ENCODE measurements around the gene C10orf88. TPM values are rescaled to one million over a fixed set of nuclear protein-coding genes. Genes with fewer than 3 reads are reported as not detected.

The C10orf88 gene
- total and polyA plus RNA-seq, 2 donors: 9.9 to 12.1 TPM

GRCh38 chr10:122993797-122994336, 39.8 kb upstream of the C10orf88 start:
- WGBS: 98% methylated on average over 6 of the region's 6 CpGs
- Histone ChIP-seq H3K4me3 (ENCODE audit: low read length in 2 of 2) (no peak overlapping the region), H3K27me3 (ENCODE audit: control insufficient read depth in 2 of 2, insufficient read depth in 1 of 2, low read length in 1 of 2) (no peaks in the 10 kb centered on the region), H3K4me1 (ENCODE audit: control insufficient read depth in 2 of 2, insufficient read depth in 2 of 2, low read length in 2 of 2) (no peaks in the 10 kb centered on the region), H3K9me3 (ENCODE audit: control insufficient read depth in 2 of 2, insufficient read depth in 1 of 2, low read length in 1 of 2) (no peaks in the 10 kb centered on the region), H3K36me3 (ENCODE audit: control insufficient read depth in 2 of 2, insufficient read depth in 2 of 2, low read length in 1 of 2) (peaks cover 28 to 39% of the 10 kb centered on the region in 2 donors), H3K27ac (ENCODE audit: low read depth in 1 of 2, low read length in 1 of 2) (no peak overlapping the region)
- DNase-seq (ENCODE audit: low read depth in 6 of 9, low spot score in 9 of 9): no peak

GRCh38 chr10:122992031-122992585, 38.1 kb upstream of the C10orf88 start:
- H3K36me3 ChIP-seq (ENCODE audit: control insufficient read depth in 2 of 2, insufficient read depth in 2 of 2, low read length in 1 of 2): peaks cover 23 to 28% of the 10 kb centered on the region in 2 donors
- H3K27me3 ChIP-seq (ENCODE audit: control insufficient read depth in 2 of 2, insufficient read depth in 1 of 2, low read length in 1 of 2): no peaks in the 10 kb centered on the region
- no peak overlapping the region for H3K27ac ChIP-seq (ENCODE audit: low read depth in 1 of 2, low read length in 1 of 2)
- no peak overlapping the region for H3K4me3 ChIP-seq (ENCODE audit: low read length in 2 of 2)
- H3K9me3 ChIP-seq (ENCODE audit: control insufficient read depth in 2 of 2, insufficient read depth in 1 of 2, low read length in 1 of 2): no peaks in the 10 kb centered on the region
- DNase-seq (ENCODE audit: low read depth in 6 of 9, low spot score in 9 of 9): no peak
- 99% methylated on average over 1 of the region's 1 CpG for WGBS
- H3K4me1 ChIP-seq (ENCODE audit: control insufficient read depth in 2 of 2, insufficient read depth in 2 of 2, low read length in 2 of 2): no peaks in the 10 kb centered on the region

- 65% methylated on average over 5 of the region's 5 CpGs for WGBS
- no peaks in the 10 kb centered on the region for H3K4me1 ChIP-seq (ENCODE audit: control insufficient read depth in 2 of 2, insufficient read depth in 2 of 2, low read length in 2 of 2)
- no peak overlapping the region for H3K4me3 ChIP-seq (ENCODE audit: low read length in 2 of 2)
- H3K9me3 ChIP-seq (ENCODE audit: control insufficient read depth in 2 of 2, insufficient read depth in 1 of 2, low read length in 1 of 2): no peaks in the 10 kb centered on the region
- H3K36me3 ChIP-seq (ENCODE audit: control insufficient read depth in 2 of 2, insufficient read depth in 2 of 2, low read length in 1 of 2): peaks cover 13 to 19% of the 10 kb centered on the region in 2 donors
- H3K27ac ChIP-seq (ENCODE audit: low read depth in 1 of 2, low read length in 1 of 2): no peak overlapping the region
- no peak for DNase-seq (ENCODE audit: low read depth in 6 of 9, low spot score in 9 of 9)
- H3K27me3 ChIP-seq (ENCODE audit: control insufficient read depth in 2 of 2, insufficient read depth in 1 of 2, low read length in 1 of 2): no peaks in the 10 kb centered on the region
These were observed 36.3 kb upstream of the C10orf88 start for GRCh38 chr10:122990278-122990677.

- no peak for DNase-seq (ENCODE audit: low read depth in 6 of 9, low spot score in 9 of 9)
- Histone ChIP-seq H3K27ac (ENCODE audit: low read depth in 1 of 2, low read length in 1 of 2) (no peak overlapping the region), H3K36me3 (ENCODE audit: control insufficient read depth in 2 of 2, insufficient read depth in 2 of 2, low read length in 1 of 2) (peaks cover 0 to 4% of the 10 kb centered on the region in 2 donors), H3K27me3 (ENCODE audit: control insufficient read depth in 2 of 2, insufficient read depth in 1 of 2, low read length in 1 of 2) (no peaks in the 10 kb centered on the region), H3K9me3 (ENCODE audit: control insufficient read depth in 2 of 2, insufficient read depth in 1 of 2, low read length in 1 of 2) (no peaks in the 10 kb centered on the region), H3K4me1 (ENCODE audit: control insufficient read depth in 2 of 2, insufficient read depth in 2 of 2, low read length in 2 of 2) (no peaks in the 10 kb centered on the region), H3K4me3 (ENCODE audit: low read length in 2 of 2) (no peak overlapping the region)
- WGBS: 98% methylated on average over 2 of the region's 2 CpGs
These were observed 34.5 kb upstream of the C10orf88 start for GRCh38 chr10:122988501-122988900.

- no peaks in the 10 kb centered on the region for H3K27me3 ChIP-seq (ENCODE audit: control insufficient read depth in 2 of 2, insufficient read depth in 1 of 2, low read length in 1 of 2)
These were observed 32.3 kb upstream of the C10orf88 start for GRCh38 chr10:122986335-122986734.

GRCh38 chr10:122984708-122985107, 30.7 kb upstream of the C10orf88 start:
- 98% methylated on average over 2 of the region's 2 CpGs for WGBS
- Histone ChIP-seq H3K9me3 (ENCODE audit: control insufficient read depth in 2 of 2, insufficient read depth in 1 of 2, low read length in 1 of 2) (no peaks in the 10 kb centered on the region), H3K36me3 (ENCODE audit: control insufficient read depth in 2 of 2, insufficient read depth in 2 of 2, low read length in 1 of 2) (no peaks in the 10 kb centered on the region), H3K27me3 (ENCODE audit: control insufficient read depth in 2 of 2, insufficient read depth in 1 of 2, low read length in 1 of 2) (no peaks in the 10 kb centered on the region), H3K4me1 (ENCODE audit: control insufficient read depth in 2 of 2, insufficient read depth in 2 of 2, low read length in 2 of 2) (peaks cover 3 to 9% of the 10 kb centered on the region in 2 donors), H3K4me3 (ENCODE audit: low read length in 2 of 2) (no peak overlapping the region), H3K27ac (ENCODE audit: low read depth in 1 of 2, low read length in 1 of 2) (no peak overlapping the region)
- DNase-seq (ENCODE audit: low read depth in 6 of 9, low spot score in 9 of 9): no peak

More at GRCh38 chr10:122986335-122986734, 32.3 kb upstream of the C10orf88 start:
- H3K4me1 ChIP-seq (ENCODE audit: control insufficient read depth in 2 of 2, insufficient read depth in 2 of 2, low read length in 2 of 2): no peaks in the 10 kb centered on the region
- no peaks in the 10 kb centered on the region for H3K36me3 ChIP-seq (ENCODE audit: control insufficient read depth in 2 of 2, insufficient read depth in 2 of 2, low read length in 1 of 2)
- no peak overlapping the region for H3K4me3 ChIP-seq (ENCODE audit: low read length in 2 of 2)
- DNase-seq (ENCODE audit: low read depth in 6 of 9, low spot score in 9 of 9): no peak
- H3K9me3 ChIP-seq (ENCODE audit: control insufficient read depth in 2 of 2, insufficient read depth in 1 of 2, low read length in 1 of 2): no peaks in the 10 kb centered on the region
- 98% methylated on average over 6 of the region's 6 CpGs for WGBS
- no peak overlapping the region for H3K27ac ChIP-seq (ENCODE audit: low read depth in 1 of 2, low read length in 1 of 2)

GRCh38 chr10:122983898-122984297, 29.9 kb upstream of the C10orf88 start:
- WGBS: 97% methylated on average over 6 of the region's 6 CpGs
- H3K27ac ChIP-seq (ENCODE audit: low read depth in 1 of 2, low read length in 1 of 2): no peak overlapping the region
- H3K27me3 ChIP-seq (ENCODE audit: control insufficient read depth in 2 of 2, insufficient read depth in 1 of 2, low read length in 1 of 2): no peaks in the 10 kb centered on the region
- no peak overlapping the region for H3K4me3 ChIP-seq (ENCODE audit: low read length in 2 of 2)
- H3K36me3 ChIP-seq (ENCODE audit: control insufficient read depth in 2 of 2, insufficient read depth in 2 of 2, low read length in 1 of 2): no peaks in the 10 kb centered on the region
- no peak for DNase-seq (ENCODE audit: low read depth in 6 of 9, low spot score in 9 of 9)
- peaks cover 3 to 12% of the 10 kb centered on the region in 2 donors for H3K4me1 ChIP-seq (ENCODE audit: control insufficient read depth in 2 of 2, insufficient read depth in 2 of 2, low read length in 2 of 2)
- no peaks in the 10 kb centered on the region for H3K9me3 ChIP-seq (ENCODE audit: control insufficient read depth in 2 of 2, insufficient read depth in 1 of 2, low read length in 1 of 2)

GRCh38 chr10:122981066-122981464, 27.0 kb upstream of the C10orf88 start:
- Histone ChIP-seq H3K9me3 (ENCODE audit: control insufficient read depth in 2 of 2, insufficient read depth in 1 of 2, low read length in 1 of 2) (no peaks in the 10 kb centered on the region), H3K27me3 (ENCODE audit: control insufficient read depth in 2 of 2, insufficient read depth in 1 of 2, low read length in 1 of 2) (no peaks in the 10 kb centered on the region), H3K4me1 (ENCODE audit: control insufficient read depth in 2 of 2, insufficient read depth in 2 of 2, low read length in 2 of 2) (peaks cover 3 to 12% of the 10 kb centered on the region in 2 donors), H3K4me3 (ENCODE audit: low read length in 2 of 2) (peak overlapping the region; percentile 88 to 94), H3K27ac (ENCODE audit: low read depth in 1 of 2, low read length in 1 of 2) (peak overlapping the region in 1 of 2 donors; percentile 58), H3K36me3 (ENCODE audit: control insufficient read depth in 2 of 2, insufficient read depth in 2 of 2, low read length in 1 of 2) (no peaks in the 10 kb centered on the region)
- WGBS: 17% methylated on average over 4 of the region's 4 CpGs
- DNase-seq (ENCODE audit: low read depth in 6 of 9, low spot score in 9 of 9): peak in 4 of 9 donors; percentile 3 to 28 (median 6)

GRCh38 chr10:122980209-122981065, 26.4 kb upstream of the C10orf88 start, which contains the start of gene PSTK:
TSS of gene PSTK (plus strand) at chr10:122980401. CDS start at chr10:122980480, 79 bp downstream.
- Histone ChIP-seq H3K4me3 (ENCODE audit: low read length in 2 of 2) (peak within 1 kb of the TSS; percentile 88 to 94), H3K4me1 (ENCODE audit: control insufficient read depth in 2 of 2, insufficient read depth in 2 of 2, low read length in 2 of 2) (peaks cover 3 to 12% of the 10 kb centered on the region in 2 donors), H3K9me3 (ENCODE audit: control insufficient read depth in 2 of 2, insufficient read depth in 1 of 2, low read length in 1 of 2) (no peaks in the 10 kb centered on the region), H3K27ac (ENCODE audit: low read depth in 1 of 2, low read length in 1 of 2) (peak within 1 kb of the TSS; percentile 98 to 100), H3K36me3 (ENCODE audit: control insufficient read depth in 2 of 2, insufficient read depth in 2 of 2, low read length in 1 of 2) (no peaks in the 10 kb centered on the region), H3K27me3 (ENCODE audit: control insufficient read depth in 2 of 2, insufficient read depth in 1 of 2, low read length in 1 of 2) (no peaks in the 10 kb centered on the region)
- under 1% methylated on average over 73 of the region's 73 CpGs for WGBS
- DNase-seq (ENCODE audit: low read depth in 6 of 9, low spot score in 9 of 9): peak; percentile 79 to 94 (median 87)
